Neutrophil (primary cell): Measurements from ENCODE around the gene DIRAS1.

Experiments used
- H3K27ac ChIP-seq: fragments of 200-600 bp; sonication (generic); 2 replicates; pipeline ENCODE4 v1.5.1; 2016; ENCODE audit warnings: mild to moderate bottlenecking, moderate library complexity
- H3K27me3 ChIP-seq: fragments of 200-600 bp; sonication (generic); 2 replicates; pipeline ENCODE4 v1.6.0; 2016; ENCODE audit warnings: mild to moderate bottlenecking
- H3K36me3 ChIP-seq: fragments of 200-600 bp; sonication (generic); 2 replicates; pipeline ENCODE4 v1.5.1; 2017
- H3K4me1 ChIP-seq, 2 experiments: fragments of 200-600 bp in 1 of 2; sonication (generic) in 1 of 2; 1 replicate in 1 of 2; 2 replicates in 1 of 2; pipeline versions ENCODE4 v1.5.1 to v1.6.1; 2013 to 2016; ENCODE audit warnings: low read depth in 1 of 2, low read length in 1 of 2, mild to moderate bottlenecking in 1 of 2, moderate library complexity in 1 of 2; ENCODE audit not compliant: control insufficient read depth in 1 of 2, insufficient read depth in 1 of 2
- H3K4me3 ChIP-seq, 2 experiments: fragments of 200-600 bp in 1 of 2; sonication (generic) in 1 of 2; 1 replicate in 1 of 2; 2 replicates in 1 of 2; pipeline ENCODE4 v1.5.1; 2013 to 2016; ENCODE audit warnings: low read depth in 1 of 2, low read length in 1 of 2, mild to moderate bottlenecking in 1 of 2, moderate library complexity in 1 of 2
- H3K9me3 ChIP-seq: fragments of 200-600 bp; sonication (generic); 2 replicates; pipeline ENCODE4 v1.5.1; 2016
- TF ChIP-seq, protein P1 (sequence below): fragments of 200-600 bp; sonication (generic); IDR thresholded peaks from 2 replicates; pipeline ENCODE4 v1.5.1; 2016; ENCODE audit warnings: antibody characterized with exemption

Gene DIRAS1

GRCh38 chr19:2666344-2666994, 54.7 kb downstream of the DIRAS1 start:
- no peak overlapping the region for H3K27ac ChIP-seq
- peaks cover 0 to 3% of the 10 kb centered on the region in 2 experiments for H3K4me1 ChIP-seq
- TF ChIP-seq, protein P1, sequence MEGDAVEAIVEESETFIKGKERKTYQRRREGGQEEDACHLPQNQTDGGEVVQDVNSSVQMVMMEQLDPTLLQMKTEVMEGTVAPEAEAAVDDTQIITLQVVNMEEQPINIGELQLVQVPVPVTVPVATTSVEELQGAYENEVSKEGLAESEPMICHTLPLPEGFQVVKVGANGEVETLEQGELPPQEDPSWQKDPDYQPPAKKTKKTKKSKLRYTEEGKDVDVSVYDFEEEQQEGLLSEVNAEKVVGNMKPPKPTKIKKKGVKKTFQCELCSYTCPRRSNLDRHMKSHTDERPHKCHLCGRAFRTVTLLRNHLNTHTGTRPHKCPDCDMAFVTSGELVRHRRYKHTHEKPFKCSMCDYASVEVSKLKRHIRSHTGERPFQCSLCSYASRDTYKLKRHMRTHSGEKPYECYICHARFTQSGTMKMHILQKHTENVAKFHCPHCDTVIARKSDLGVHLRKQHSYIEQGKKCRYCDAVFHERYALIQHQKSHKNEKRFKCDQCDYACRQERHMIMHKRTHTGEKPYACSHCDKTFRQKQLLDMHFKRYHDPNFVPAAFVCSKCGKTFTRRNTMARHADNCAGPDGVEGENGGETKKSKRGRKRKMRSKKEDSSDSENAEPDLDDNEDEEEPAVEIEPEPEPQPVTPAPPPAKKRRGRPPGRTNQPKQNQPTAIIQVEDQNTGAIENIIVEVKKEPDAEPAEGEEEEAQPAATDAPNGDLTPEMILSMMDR, result no peak
- H3K4me3 ChIP-seq, result no peak overlapping the region
- no peaks in the 10 kb centered on the region for H3K27me3 ChIP-seq
- peaks cover 3% of the 10 kb centered on the region for H3K36me3 ChIP-seq
- no peaks in the 10 kb centered on the region for H3K9me3 ChIP-seq

- Histone ChIP-seq H3K4me3 (no peak overlapping the region), H3K9me3 (no peaks in the 10 kb centered on the region), H3K36me3 (peaks cover 1% of the 10 kb centered on the region), H3K27ac (no peak overlapping the region), H3K4me1 (peaks cover 8 to 12% of the 10 kb centered on the region in 2 experiments), H3K27me3 (no peaks in the 10 kb centered on the region)
- TF ChIP-seq, protein P1, result no peak
These were observed 56.1 kb downstream of the DIRAS1 start for GRCh38 chr19:2665103-2665502.
